SK-N-SH (cell line): Measurements from ENCODE around the gene STIM2. TPM values are rescaled to one million over a fixed set of nuclear protein-coding genes. Genes with fewer than 3 reads are reported as not detected.

Experiments used
- CTCF ChIA-PET: fragments of 300-600, 350-600 bp; formaldehyde crosslinking; extraction: SDS; loops from one replicate; lab custom pipeline; 2021; lab: Yijun Ruan, JAX
- POLR2A ChIA-PET: fragments of 350-600 bp; sonication (Branson Sonifier 250); formaldehyde crosslinking; extraction: SDS; loops from one replicate; lab custom pipeline; 2020; ENCODE audit warnings: antibody characterized with exemption, inconsistent platforms; lab: Yijun Ruan, JAX
- DNase-seq: peaks from one replicate; pipeline ENCODE4 v3.0.0; 2012
- H2AFZ ChIP-seq: fragments of 200-600 bp; sonication (generic); 2 replicates; pipeline ENCODE4 v1.8.1; 2016; ENCODE audit warnings: antibody characterized with exemption, mild to moderate bottlenecking, low read depth
- H3F3A ChIP-seq: fragments of 200-600 bp; sonication (generic); replicated peaks from 2 replicates; pipeline ENCODE3; 2016; ENCODE audit warnings: antibody characterized with exemption, mild to moderate bottlenecking; ENCODE audit not compliant: insufficient read depth
- H3K27ac ChIP-seq, 2 experiments: fragments of 200-500 bp in 1 of 2; fragments of 200-600 bp in 1 of 2; sonication (Bioruptor generic) in 1 of 2; sonication (generic), shearing (Covaris generic) in 1 of 2; 2 replicates each; pipeline versions ENCODE4 v1.5.1 to v1.6.1; 2014 to 2016; ENCODE audit warnings: low read depth in 2 of 2, inconsistent platforms in 1 of 2, low read length in 1 of 2, mild to moderate bottlenecking in 1 of 2, mixed read lengths in 1 of 2
- H3K27me3 ChIP-seq: fragments of 200-600 bp; sonication (generic), shearing (Covaris generic); 2 replicates; pipeline ENCODE4 v1.6.1; 2016; ENCODE audit warnings: mixed run types; ENCODE audit not compliant: insufficient read depth
- H3K36me3 ChIP-seq, 2 experiments: fragments of 200-500 bp in 1 of 2; fragments of 200-600 bp in 1 of 2; sonication (Bioruptor generic) in 1 of 2; sonication (generic) in 1 of 2; replicated peaks in 1 of 2; 2 replicates each; pipeline versions ENCODE3 to v1.5.1; 2014 to 2016; ENCODE audit warnings: low read length in 1 of 2, mild to moderate bottlenecking in 1 of 2; ENCODE audit not compliant: insufficient read depth in 2 of 2, control insufficient read depth in 1 of 2
- H3K4me1 ChIP-seq, 2 experiments: fragments of 200-500 bp in 1 of 2; fragments of 200-600 bp in 1 of 2; sonication (Bioruptor generic) in 1 of 2; sonication (generic), shearing (Covaris generic) in 1 of 2; 2 replicates each; pipeline versions ENCODE4 v1.5.1 to v1.6.1; 2014 to 2016; ENCODE audit warnings: low read depth in 1 of 2, low read length in 1 of 2, mixed run types in 1 of 2; ENCODE audit not compliant: insufficient read depth in 2 of 2, control insufficient read depth in 1 of 2
- H3K4me2 ChIP-seq: fragments of 200-600 bp; sonication (generic), shearing (Covaris generic); 2 replicates; pipeline ENCODE4 v1.6.1; 2017; ENCODE audit warnings: mixed run types
- H3K4me3 ChIP-seq, 2 experiments: fragments of 200-500 bp in 1 of 2; fragments of 200-600 bp in 1 of 2; sonication (Bioruptor generic) in 1 of 2; sonication (generic), shearing (Covaris generic) in 1 of 2; 2 replicates each; pipeline versions ENCODE4 v1.5.1 to v1.8.1; 2014 to 2016; ENCODE audit warnings: low read depth in 2 of 2, inconsistent platforms in 1 of 2, low read length in 1 of 2, mild to moderate bottlenecking in 1 of 2, mixed read lengths in 1 of 2, moderate library complexity in 1 of 2
- H3K79me2 ChIP-seq: fragments of 200-600 bp; sonication (generic); 2 replicates; pipeline ENCODE4 v1.8.1; 2017; ENCODE audit warnings: mild to moderate bottlenecking; ENCODE audit not compliant: insufficient read depth
- H3K9ac ChIP-seq: fragments of 200-600 bp; sonication (generic); 2 replicates; pipeline ENCODE4 v1.6.1; 2017; ENCODE audit warnings: mixed run types
- H3K9me2 ChIP-seq: fragments of 200-600 bp; sonication (generic); 2 replicates; pipeline ENCODE4 v1.6.1; 2017; ENCODE audit warnings: mixed run types
- H3K9me3 ChIP-seq: fragments of 200-600 bp; sonication (generic); 2 replicates; pipeline ENCODE4 v1.6.1; 2017; ENCODE audit warnings: mixed run types, mild to moderate bottlenecking, moderate library complexity
- H4K20me1 ChIP-seq: fragments of 200-600 bp; sonication (generic); 2 replicates; pipeline ENCODE4 v1.6.1; 2017; ENCODE audit warnings: mild to moderate bottlenecking, mixed run types; ENCODE audit not compliant: insufficient read depth
- CHD2 ChIP-seq: fragments of 150-350 bp; IDR thresholded peaks from 2 replicates; pipeline ENCODE4 v1.6.1; 2018; ENCODE audit warnings: low read length; ENCODE audit not compliant: partially characterized antibody
- EP300 ChIP-seq, 2 experiments: IDR thresholded peaks; 2 replicates each; pipeline versions ENCODE4 v1.4.0 to v1.6.1; 2012; ENCODE audit warnings: borderline replicate concordance in 1 of 2, low read depth in 1 of 2, low read length in 1 of 2
- EZH2phosphoT487 ChIP-seq: fragments of 200-600 bp; sonication (generic); IDR thresholded peaks from 2 replicates; pipeline ENCODE4 v1.6.1; 2017; ENCODE audit warnings: low read depth, mixed run types, mild to moderate bottlenecking, antibody characterized with exemption, moderate library complexity, borderline replicate concordance
- FOSL2 ChIP-seq: IDR thresholded peaks from 2 replicates; pipeline ENCODE4 v1.4.0; 2012; ENCODE audit warnings: low read depth, mild to moderate bottlenecking, moderate library complexity, borderline replicate concordance
- FOXJ3 ChIP-seq: sonication (generic); formaldehyde crosslinking; IDR thresholded peaks from 2 replicates; pipeline ENCODE4 v1.5.1; 2020; ENCODE audit warnings: mild to moderate bottlenecking, missing genetic modification reagents
- GABPA ChIP-seq: IDR thresholded peaks from 2 replicates; pipeline ENCODE4 v1.4.0; 2012; ENCODE audit warnings: low read depth, mild to moderate bottlenecking
- GATA2 ChIP-seq: sonication (generic); formaldehyde crosslinking; IDR thresholded peaks from 2 replicates; pipeline ENCODE4 v1.5.0; 2020; ENCODE audit warnings: mild to moderate bottlenecking, missing genetic modification reagents
- JUND ChIP-seq: IDR thresholded peaks from 2 replicates; pipeline ENCODE4 v1.4.0; 2012
- MAX ChIP-seq: IDR thresholded peaks from 2 replicates; pipeline ENCODE4 v1.4.0; 2012; ENCODE audit warnings: low read depth
- NRF1 ChIP-seq: IDR thresholded peaks from 2 replicates; pipeline ENCODE4 v1.6.1; 2012; ENCODE audit warnings: low read depth, mild to moderate bottlenecking, low read length
- RCOR1 ChIP-seq: fragments of 150-350 bp; IDR thresholded peaks from 2 replicates; pipeline ENCODE4 v1.6.1; 2017; ENCODE audit warnings: antibody characterized with exemption, low read length
- RFX5 ChIP-seq: IDR thresholded peaks from 2 replicates; pipeline ENCODE4 v1.6.1; 2012; ENCODE audit warnings: mild to moderate bottlenecking, improper control_type of control experiment, low read length
- RXRA ChIP-seq: IDR thresholded peaks from 2 replicates; pipeline ENCODE4 v1.4.0; 2012; ENCODE audit warnings: low read depth, mild to moderate bottlenecking, borderline replicate concordance
- SIN3A ChIP-seq: IDR thresholded peaks from 2 replicates; pipeline ENCODE4 v1.6.1; 2012; ENCODE audit warnings: low read depth, mild to moderate bottlenecking, low read length, moderate library complexity, borderline replicate concordance
- TAF1 ChIP-seq: IDR thresholded peaks from 2 replicates; pipeline ENCODE4 v1.6.1; 2012; ENCODE audit warnings: low read depth, mild to moderate bottlenecking, low read length, moderate library complexity, borderline replicate concordance
- TEAD4 ChIP-seq: IDR thresholded peaks from 2 replicates; pipeline ENCODE4 v1.4.0; 2012; ENCODE audit warnings: mild to moderate bottlenecking, borderline replicate concordance; ENCODE audit not compliant: insufficient read depth
- USF2 ChIP-seq: fragments of 150-350 bp; IDR thresholded peaks from 2 replicates; pipeline ENCODE4 v1.6.1; 2017; ENCODE audit warnings: antibody characterized with exemption, low read length, low read depth, borderline replicate concordance
- YY1 ChIP-seq: IDR thresholded peaks from 2 replicates; pipeline ENCODE4 v1.4.0; 2012; ENCODE audit warnings: low read depth, mild to moderate bottlenecking
- WGBS: methylation state at CpG from one replicate; pipeline ENCODE4 v1.1.6; 2017; ENCODE audit warnings: low lambda C conversion rate; 5-methylcytosine and 5-hydroxymethylcytosine counted together
- polyA plus RNA-seq, 3 experiments: library from polyadenylated mRNA; depleted of rRNA; stranded (reverse); fragments of >200 nt; gene quantifications; 2 replicates each; pipeline ENCODE4 v1.2.3, GENCODE V29; 2012
- TF ChIP-seq, protein P1 (sequence below): IDR thresholded peaks from 2 replicates; pipeline ENCODE4 v1.4.0; 2012; ENCODE audit warnings: low read depth, borderline replicate concordance
- TF ChIP-seq, protein P2 (sequence below): fragments of 150-350 bp; IDR thresholded peaks from 2 replicates; pipeline ENCODE4 v1.6.1; 2016; ENCODE audit warnings: mild to moderate bottlenecking, low read depth, low read length

The STIM2 gene
- polyA plus RNA-seq, 1 of the 3 experiments (the other 2 are of a cell fraction) = 14.7 TPM

DNA sequence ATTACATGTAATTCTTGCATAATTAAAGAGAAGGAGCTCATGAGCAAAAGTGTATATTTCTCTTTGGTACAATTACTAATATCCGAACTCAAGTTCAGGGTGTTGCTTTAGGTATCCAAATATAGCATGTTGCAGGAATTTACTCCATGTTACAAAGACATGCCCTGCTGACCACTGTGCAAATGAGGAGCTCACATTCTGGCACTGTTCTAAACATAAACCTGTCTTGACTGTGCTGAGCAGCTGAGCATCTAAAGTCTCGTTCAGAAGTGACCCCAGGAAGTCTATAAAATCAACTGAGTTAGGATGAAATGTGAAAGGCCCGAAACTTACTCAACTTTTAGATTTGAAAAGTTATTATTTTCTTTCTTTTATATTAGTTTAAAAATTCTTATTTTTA, 124.3 kb downstream of the STIM2 start:
- no peak overlapping the region for H2AFZ ChIP-seq
- no peak for DNase-seq
- H3K9ac ChIP-seq = no peak overlapping the region
- ChIA-PET POLR2A (no interaction called here), CTCF (interaction anchor here (0.7 to 1.4 kb wide), 2 partner anchors 18 to 26 kb away, joined by 3 to 4 read pairs; no protein-coding TSS in a partner anchor)
- H3K79me2 ChIP-seq = no peaks in the 10 kb centered on the region; the same call in 1 of the 2 replicates
- TF ChIP-seq TEAD4 = no peak
- no peak for TF ChIP-seq EZH2phosphoT487
- no peak for TF ChIP-seq MAX
- TF ChIP-seq NRF1 = no peak
- TF ChIP-seq GATA2 (CRISPR knock-in tag) = no peak
- TF ChIP-seq RFX5 = no peak
- no peak for TF ChIP-seq RXRA
- TF ChIP-seq GABPA = no peak
- no peak for TF ChIP-seq YY1
- TF ChIP-seq USF2 = no peak
- TF ChIP-seq FOSL2 = no peak
- TF ChIP-seq SIN3A = no peak
- no peak for TF ChIP-seq JUND
- no peak for TF ChIP-seq RCOR1
- TF ChIP-seq, protein P1, sequence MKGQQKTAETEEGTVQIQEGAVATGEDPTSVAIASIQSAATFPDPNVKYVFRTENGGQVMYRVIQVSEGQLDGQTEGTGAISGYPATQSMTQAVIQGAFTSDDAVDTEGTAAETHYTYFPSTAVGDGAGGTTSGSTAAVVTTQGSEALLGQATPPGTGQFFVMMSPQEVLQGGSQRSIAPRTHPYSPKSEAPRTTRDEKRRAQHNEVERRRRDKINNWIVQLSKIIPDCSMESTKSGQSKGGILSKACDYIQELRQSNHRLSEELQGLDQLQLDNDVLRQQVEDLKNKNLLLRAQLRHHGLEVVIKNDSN = no peak
- no peaks in the 10 kb centered on the region for H3K4me1 ChIP-seq
- no peak overlapping the region for H3K27ac ChIP-seq
- WGBS = 90% methylated on average over 3 of the region's 3 CpGs
- no peaks in the 10 kb centered on the region for H3K36me3 ChIP-seq
- no peaks in the 10 kb centered on the region for H3K9me2 ChIP-seq
- no peaks in the 10 kb centered on the region for H3K27me3 ChIP-seq
- H3K9me3 ChIP-seq = no peaks in the 10 kb centered on the region
- no peaks in the 10 kb centered on the region for H4K20me1 ChIP-seq
- H3K4me2 ChIP-seq = no peak overlapping the region
- H3K4me3 ChIP-seq = no peak overlapping the region
- no peaks in the 10 kb centered on the region for H3F3A ChIP-seq

DNA sequence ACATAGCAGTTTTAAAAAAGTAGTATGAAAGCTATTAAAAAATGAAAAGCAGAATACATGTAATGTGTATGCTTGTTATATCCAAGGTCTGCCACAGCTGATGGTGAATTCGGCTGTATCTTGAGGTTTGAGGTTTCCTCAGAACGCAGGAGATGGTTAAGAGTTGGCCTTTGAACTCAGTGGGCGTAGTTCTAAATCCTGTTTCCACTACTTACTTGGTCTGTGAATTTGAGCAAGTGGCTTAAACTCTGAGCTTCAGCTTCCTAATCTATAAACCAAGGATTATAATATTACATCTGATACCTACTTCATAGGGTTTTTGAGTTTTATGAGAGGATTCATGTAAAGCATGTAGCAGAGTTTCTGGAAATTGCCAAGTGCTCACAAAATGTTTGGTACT, 125.2 kb downstream of the STIM2 start:
- no peak overlapping the region for H3K9ac ChIP-seq
- WGBS = 96% methylated on average over 3 of the region's 3 CpGs
- H3F3A ChIP-seq = no peaks in the 10 kb centered on the region
- DNase-seq = no peak
- no peaks in the 10 kb centered on the region for H3K79me2 ChIP-seq
- ChIA-PET POLR2A (no interaction called here), CTCF (interaction anchor here (1.4 kb wide), 1 partner anchor 25 kb away, joined by 4 read pairs; no protein-coding TSS in a partner anchor)
- H3K27ac ChIP-seq = no peak overlapping the region
- no peak overlapping the region for H3K4me2 ChIP-seq
- TF ChIP-seq, protein P2, sequence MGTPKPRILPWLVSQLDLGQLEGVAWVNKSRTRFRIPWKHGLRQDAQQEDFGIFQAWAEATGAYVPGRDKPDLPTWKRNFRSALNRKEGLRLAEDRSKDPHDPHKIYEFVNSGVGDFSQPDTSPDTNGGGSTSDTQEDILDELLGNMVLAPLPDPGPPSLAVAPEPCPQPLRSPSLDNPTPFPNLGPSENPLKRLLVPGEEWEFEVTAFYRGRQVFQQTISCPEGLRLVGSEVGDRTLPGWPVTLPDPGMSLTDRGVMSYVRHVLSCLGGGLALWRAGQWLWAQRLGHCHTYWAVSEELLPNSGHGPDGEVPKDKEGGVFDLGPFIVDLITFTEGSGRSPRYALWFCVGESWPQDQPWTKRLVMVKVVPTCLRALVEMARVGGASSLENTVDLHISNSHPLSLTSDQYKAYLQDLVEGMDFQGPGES = no peak
- no peak for TF ChIP-seq CHD2
- TF ChIP-seq FOXJ3 = no peak
- TF ChIP-seq JUND = no peak
- no peak for TF ChIP-seq RFX5
- no peak for TF ChIP-seq EP300 (IDR thresholded peaks at IDR 0.05; ENCODE audit: borderline replicate concordance in 1 of 2, low read depth in 1 of 2, low read length in 1 of 2)
- no peak for TF ChIP-seq YY1
- TF ChIP-seq EZH2phosphoT487 = no peak
- no peak for TF ChIP-seq RXRA
- no peak for TF ChIP-seq TAF1
- H3K9me2 ChIP-seq = no peaks in the 10 kb centered on the region
- no peaks in the 10 kb centered on the region for H3K9me3 ChIP-seq
- no peaks in the 10 kb centered on the region for H3K4me1 ChIP-seq
- no peak overlapping the region for H2AFZ ChIP-seq
- H3K36me3 ChIP-seq = no peaks in the 10 kb centered on the region
- no peaks in the 10 kb centered on the region for H3K27me3 ChIP-seq
- no peaks in the 10 kb centered on the region for H4K20me1 ChIP-seq
- no peak overlapping the region for H3K4me3 ChIP-seq
